ENCODE measurements around the gene MCHR1. TPM values are rescaled to one million over a fixed set of nuclear protein-coding genes. Genes with fewer than 3 reads are reported as not detected.
"Not testable (repeated sequence)": the region's sequence is repeated elsewhere in the genome, so short reads cannot be mapped to it uniquely, and the experiment has no call there.

The MCHR1 gene
- polyA plus RNA-seq, 1 donor from 2014 or later, result 2.6 TPM

- no peaks in the 10 kb centered on the region for H3K9me2 ChIP-seq (ENCODE audit: insufficient read depth, low read length)
- H3K9ac ChIP-seq (ENCODE audit: low read length), result no peak overlapping the region
- TF ChIP-seq RAD21 (conservative IDR thresholded peaks at IDR 0.05), result no peak
- no peak for TF ChIP-seq EP300 (conservative IDR thresholded peaks at IDR 0.05; ENCODE audit: poor library complexity, severe bottlenecking)
- TF ChIP-seq CTCF (IDR thresholded peaks at IDR 0.05; ENCODE audit: poor library complexity, severe bottlenecking), result no peak
- no peak for TF ChIP-seq REST (IDR thresholded peaks at IDR 0.05; ENCODE audit: borderline replicate concordance)
- no peak for TF ChIP-seq TAF1 (IDR thresholded peaks at IDR 0.05; ENCODE audit: low read depth)
- no peak for TF ChIP-seq EZH2 (IDR thresholded peaks at IDR 0.05; ENCODE audit: borderline replicate concordance, insufficient read depth, low read length, poor library complexity, severe bottlenecking)
- H3K4me2 ChIP-seq (ENCODE audit: low read length), result no peak overlapping the region
- H4K20me1 ChIP-seq (ENCODE audit: insufficient read depth), result no peaks in the 10 kb centered on the region
- H3K36me3 ChIP-seq (ENCODE audit: insufficient read depth, low read length), result no peaks in the 10 kb centered on the region
- H3K9me3 ChIP-seq (ENCODE audit: low read length), result no peaks in the 10 kb centered on the region
- H3F3A ChIP-seq (ENCODE audit: insufficient read depth, low read length, poor library complexity, severe bottlenecking), result no peaks in the 10 kb centered on the region
- no peaks in the 10 kb centered on the region for H3K27me3 ChIP-seq (ENCODE audit: insufficient read depth, low read depth, low read length)
- H3K79me2 ChIP-seq (replicated peaks; ENCODE audit: insufficient read depth, low read length), result no peaks in the 10 kb centered on the region
- H3K4me3 ChIP-seq (ENCODE audit: low read length), result no peak overlapping the region
- no peak overlapping the region for H3K27ac ChIP-seq (ENCODE audit: low read length)
- H2AFZ ChIP-seq (ENCODE audit: low read depth, low read length), result no peak overlapping the region
Observed at GRCh38 chr22:40673017-40673416, 6.3 kb upstream of the MCHR1 start.

GRCh38 chr22:40674274-40674673 lies 5.0 kb upstream of the MCHR1 start:
- Histone ChIP-seq H3K4me2 (ENCODE audit: low read length) (no peak overlapping the region), H3K9me2 (ENCODE audit: insufficient read depth, low read length) (no peaks in the 10 kb centered on the region), H4K20me1 (ENCODE audit: insufficient read depth) (no peaks in the 10 kb centered on the region), H3K79me2 (replicated peaks; ENCODE audit: insufficient read depth, low read length) (no peaks in the 10 kb centered on the region), H3K27ac (ENCODE audit: low read length) (no peak overlapping the region), H3K9ac (ENCODE audit: low read length) (no peak overlapping the region), H2AFZ (ENCODE audit: low read depth, low read length) (no peak overlapping the region), H3K36me3 (ENCODE audit: insufficient read depth, low read length) (no peaks in the 10 kb centered on the region), H3K27me3 (ENCODE audit: insufficient read depth, low read depth, low read length) (no peaks in the 10 kb centered on the region), H3K4me3 (ENCODE audit: low read length) (no peak overlapping the region), H3F3A (ENCODE audit: insufficient read depth, low read length, poor library complexity, severe bottlenecking) (no peaks in the 10 kb centered on the region), H3K9me3 (ENCODE audit: low read length) (no peaks in the 10 kb centered on the region)
- no peak for TF ChIP-seq REST (IDR thresholded peaks at IDR 0.05; ENCODE audit: borderline replicate concordance)
- TF ChIP-seq TAF1 (IDR thresholded peaks at IDR 0.05; ENCODE audit: low read depth), result no peak
- no peak for TF ChIP-seq MXI1 (conservative IDR thresholded peaks at IDR 0.05; ENCODE audit: poor library complexity, severe bottlenecking)

GRCh38 chr22:40676166-40676565 lies 3.1 kb upstream of the MCHR1 start:
- not testable (repeated sequence) for H3K79me2 ChIP-seq (replicated peaks; ENCODE audit: insufficient read depth, low read length); H3F3A ChIP-seq (ENCODE audit: insufficient read depth, low read length, poor library complexity, severe bottlenecking); H4K20me1 ChIP-seq (ENCODE audit: insufficient read depth); H3K4me3 ChIP-seq (ENCODE audit: low read length); H3K9me2 ChIP-seq (ENCODE audit: insufficient read depth, low read length); H3K4me2 ChIP-seq (ENCODE audit: low read length); H3K27me3 ChIP-seq (ENCODE audit: insufficient read depth, low read depth, low read length); H3K9ac ChIP-seq (ENCODE audit: low read length); H3K9me3 ChIP-seq (ENCODE audit: low read length); H2AFZ ChIP-seq (ENCODE audit: low read depth, low read length); H3K27ac ChIP-seq (ENCODE audit: low read length); H3K36me3 ChIP-seq (ENCODE audit: insufficient read depth, low read length)

Data from neural cell (in vitro differentiated cells).